Central memory CD4-positive, alpha-beta T cell (primary cell): ENCODE data around the gene SHISA6.

Source experiments
- DNase-seq: peaks from one replicate; pipeline ENCODE4 v3.0.0; 2022

SHISA6 gene

GRCh38 chr17:11610999-11611566 lies 370.1 kb downstream of the SHISA6 start:
- DNase-seq, result no peak

GRCh38 chr17:11612956-11613355 lies 371.9 kb downstream of the SHISA6 start:
- no peak for DNase-seq
